Progenitor cell of endocrine pancreas (in vitro differentiated cells): ENCODE data around the gene PDE3A. TPM values are rescaled to one million over a fixed set of nuclear protein-coding genes. Genes with fewer than 3 reads are reported as not detected.

ENCODE experiments used
- DNase-seq: peaks from one replicate; pipeline ENCODE4 v3.0.0; 2021; ENCODE audit warnings: low spot score; ENCODE audit not compliant: unreplicated experiment
- H3K27ac Mint-ChIP-seq: 2 replicates; pipeline ENCODE4 v1.8.0; 2021; ENCODE audit warnings: mild to moderate bottlenecking, moderate library complexity, mixed read lengths
- H3K27me3 Mint-ChIP-seq: 2 replicates; pipeline ENCODE4 v1.8.0; 2021; ENCODE audit warnings: mixed read lengths
- H3K36me3 Mint-ChIP-seq: 2 replicates; pipeline ENCODE4 v1.8.0; 2022; ENCODE audit warnings: mixed read lengths; ENCODE audit not compliant: insufficient read depth
- H3K4me1 Mint-ChIP-seq: 2 replicates; pipeline ENCODE4 v1.8.0; 2021; ENCODE audit warnings: low read depth, mixed read lengths
- H3K4me3 Mint-ChIP-seq: 2 replicates; pipeline ENCODE4 v1.8.0; 2021; ENCODE audit warnings: low read depth, mild to moderate bottlenecking, moderate library complexity, mixed read lengths
- H3K9me3 Mint-ChIP-seq: 2 replicates; pipeline ENCODE4 v1.8.0; 2021; ENCODE audit warnings: low read depth, mixed read lengths
- total RNA-seq: library from RNA; stranded (reverse); gene quantifications from 2 replicates; pipeline ENCODE4 v1.2.1, GENCODE V29; 2021
- TF ChIP-seq, protein P1 (sequence below): fragments of 200-600 bp; sonication (generic); IDR thresholded peaks from one replicate; pipeline ENCODE4 v1.5.0; 2021; ENCODE audit warnings: antibody characterized with exemption, mild to moderate bottlenecking; ENCODE audit not compliant: unreplicated experiment

The PDE3A gene
- total RNA-seq, 1 donor from 2014 or later, result 121 TPM

DNA sequence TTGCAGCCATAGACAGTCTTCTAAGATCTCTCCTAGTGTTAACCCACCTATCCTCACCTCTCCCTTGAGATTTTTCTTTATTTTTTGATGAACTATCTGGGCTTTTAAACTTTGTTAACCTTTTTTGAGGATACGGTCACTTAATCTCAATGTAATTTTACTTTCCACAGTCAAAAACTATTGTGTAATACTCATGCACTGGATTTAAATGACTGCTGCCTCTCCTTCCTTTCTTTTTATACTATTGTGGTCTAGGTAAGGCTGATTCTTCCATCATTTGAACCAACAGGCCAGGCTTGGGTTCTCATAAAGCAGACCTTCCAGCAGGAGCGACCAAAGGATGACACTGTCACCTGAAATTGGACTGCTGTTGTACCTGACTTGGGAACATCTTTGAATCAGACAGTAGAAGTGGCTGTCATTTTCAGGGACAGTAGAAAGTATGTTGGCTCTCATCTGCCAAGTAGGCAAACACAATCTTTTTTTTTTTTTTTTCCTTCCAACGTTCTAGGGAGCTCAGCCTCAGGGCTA, 689 bp upstream of the PDE3A start:
- peak overlapping the region; percentile 97 for H3K4me3 Mint-ChIP-seq
- H3K27ac Mint-ChIP-seq, result peak overlapping the region; percentile 96
- no peaks in the 10 kb centered on the region for H3K9me3 Mint-ChIP-seq
- DNase-seq, result no peak
- no peaks in the 10 kb centered on the region for H3K36me3 Mint-ChIP-seq
- H3K27me3 Mint-ChIP-seq, result no peaks in the 10 kb centered on the region
- TF ChIP-seq, protein P1, sequence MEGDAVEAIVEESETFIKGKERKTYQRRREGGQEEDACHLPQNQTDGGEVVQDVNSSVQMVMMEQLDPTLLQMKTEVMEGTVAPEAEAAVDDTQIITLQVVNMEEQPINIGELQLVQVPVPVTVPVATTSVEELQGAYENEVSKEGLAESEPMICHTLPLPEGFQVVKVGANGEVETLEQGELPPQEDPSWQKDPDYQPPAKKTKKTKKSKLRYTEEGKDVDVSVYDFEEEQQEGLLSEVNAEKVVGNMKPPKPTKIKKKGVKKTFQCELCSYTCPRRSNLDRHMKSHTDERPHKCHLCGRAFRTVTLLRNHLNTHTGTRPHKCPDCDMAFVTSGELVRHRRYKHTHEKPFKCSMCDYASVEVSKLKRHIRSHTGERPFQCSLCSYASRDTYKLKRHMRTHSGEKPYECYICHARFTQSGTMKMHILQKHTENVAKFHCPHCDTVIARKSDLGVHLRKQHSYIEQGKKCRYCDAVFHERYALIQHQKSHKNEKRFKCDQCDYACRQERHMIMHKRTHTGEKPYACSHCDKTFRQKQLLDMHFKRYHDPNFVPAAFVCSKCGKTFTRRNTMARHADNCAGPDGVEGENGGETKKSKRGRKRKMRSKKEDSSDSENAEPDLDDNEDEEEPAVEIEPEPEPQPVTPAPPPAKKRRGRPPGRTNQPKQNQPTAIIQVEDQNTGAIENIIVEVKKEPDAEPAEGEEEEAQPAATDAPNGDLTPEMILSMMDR, result no peak
- peaks cover 49% of the 10 kb centered on the region for H3K4me1 Mint-ChIP-seq

DNA sequence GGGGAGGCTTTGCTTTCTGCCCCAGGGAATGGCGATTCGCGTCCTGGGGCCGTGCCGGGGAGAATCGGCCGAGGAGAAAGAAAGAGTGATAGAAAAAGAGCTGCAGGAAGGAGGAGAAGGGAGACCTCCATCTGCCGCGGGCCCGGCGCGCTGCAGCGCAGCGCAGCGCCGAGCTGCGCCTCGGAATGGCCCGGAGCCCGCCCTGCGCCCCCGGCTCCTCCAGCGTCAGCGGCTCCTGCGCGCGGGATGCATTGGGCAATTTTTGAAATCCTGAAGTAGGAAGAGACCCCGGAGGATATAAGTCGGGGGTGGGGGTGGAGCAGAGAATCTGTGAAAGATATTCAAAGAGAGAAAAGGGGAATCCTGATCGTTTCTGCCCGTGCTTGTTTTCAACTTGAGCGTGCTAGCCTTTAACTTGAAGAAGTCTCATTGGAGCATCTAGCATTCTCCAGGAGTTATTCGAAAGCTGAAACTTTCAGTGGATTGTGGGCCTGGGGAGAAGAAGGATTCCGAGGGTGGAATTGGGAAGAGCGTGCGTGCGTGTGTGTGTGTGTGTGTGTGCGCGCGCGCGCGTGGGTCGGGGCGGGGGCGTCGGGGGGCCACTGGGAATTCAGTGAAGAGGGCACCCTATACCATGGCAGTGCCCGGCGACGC, 441 bp downstream of the PDE3A start:
- Mint-ChIP-seq H3K27me3 (no peaks in the 10 kb centered on the region), H3K27ac (peak overlapping the region; percentile 96), H3K9me3 (no peaks in the 10 kb centered on the region), H3K4me3 (peak overlapping the region; percentile 97), H3K36me3 (peaks cover 3% of the 10 kb centered on the region), H3K4me1 (peaks cover 52% of the 10 kb centered on the region)
- DNase-seq, result peak; percentile 30
- TF ChIP-seq, protein P1, result no peak

DNA sequence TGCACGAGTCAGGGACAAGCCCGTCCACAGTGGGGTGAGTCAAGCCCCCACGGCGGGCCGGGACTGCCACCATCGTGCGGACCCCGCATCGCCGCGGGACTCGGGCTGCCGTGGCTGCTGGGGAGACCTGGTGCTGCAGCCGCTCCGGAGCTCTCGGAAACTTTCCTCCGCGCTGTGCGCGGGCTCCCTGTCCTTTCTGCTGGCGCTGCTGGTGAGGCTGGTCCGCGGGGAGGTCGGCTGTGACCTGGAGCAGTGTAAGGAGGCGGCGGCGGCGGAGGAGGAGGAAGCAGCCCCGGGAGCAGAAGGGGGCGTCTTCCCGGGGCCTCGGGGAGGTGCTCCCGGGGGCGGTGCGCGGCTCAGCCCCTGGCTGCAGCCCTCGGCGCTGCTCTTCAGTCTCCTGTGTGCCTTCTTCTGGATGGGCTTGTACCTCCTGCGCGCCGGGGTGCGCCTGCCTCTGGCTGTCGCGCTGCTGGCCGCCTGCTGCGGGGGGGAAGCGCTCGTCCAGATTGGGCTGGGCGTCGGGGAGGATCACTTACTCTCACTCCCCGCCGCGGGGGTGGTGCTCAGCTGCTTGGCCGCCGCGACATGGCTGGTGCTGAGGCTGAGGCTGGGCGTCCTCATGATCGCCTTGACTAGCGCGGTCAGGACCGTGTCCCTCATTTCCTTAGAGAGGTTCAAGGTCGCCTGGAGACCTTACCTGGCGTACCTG, 1.1 kb downstream of the PDE3A start:
- H3K9me3 Mint-ChIP-seq, result no peaks in the 10 kb centered on the region
- DNase-seq, result peak; percentile 74
- TF ChIP-seq, protein P1, result peak; percentile 36
- peak overlapping the region; percentile 96 for H3K27ac Mint-ChIP-seq
- peak overlapping the region; percentile 97 for H3K4me3 Mint-ChIP-seq
- peaks cover 3% of the 10 kb centered on the region for H3K36me3 Mint-ChIP-seq
- no peaks in the 10 kb centered on the region for H3K27me3 Mint-ChIP-seq
- H3K4me1 Mint-ChIP-seq, result peaks cover 54% of the 10 kb centered on the region

DNA sequence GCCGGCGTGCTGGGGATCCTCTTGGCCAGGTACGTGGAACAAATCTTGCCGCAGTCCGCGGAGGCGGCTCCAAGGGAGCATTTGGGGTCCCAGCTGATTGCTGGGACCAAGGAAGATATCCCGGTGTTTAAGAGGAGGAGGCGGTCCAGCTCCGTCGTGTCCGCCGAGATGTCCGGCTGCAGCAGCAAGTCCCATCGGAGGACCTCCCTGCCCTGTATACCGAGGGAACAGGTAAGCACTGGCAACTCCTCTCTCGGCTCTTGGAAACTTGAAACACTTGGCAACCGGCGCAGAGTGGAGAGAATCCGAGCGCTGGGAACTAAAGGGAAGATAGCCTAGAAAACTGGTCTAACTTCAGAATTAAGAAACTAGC, 1.7 kb downstream of the PDE3A start:
- Mint-ChIP-seq H3K9me3 (no peaks in the 10 kb centered on the region), H3K27ac (peak overlapping the region; percentile 96), H3K36me3 (peaks cover 6% of the 10 kb centered on the region), H3K27me3 (no peaks in the 10 kb centered on the region), H3K4me3 (peak overlapping the region; percentile 97), H3K4me1 (peaks cover 56% of the 10 kb centered on the region)
- TF ChIP-seq, protein P1, result no peak
- DNase-seq, result peak; percentile 33

DNA sequence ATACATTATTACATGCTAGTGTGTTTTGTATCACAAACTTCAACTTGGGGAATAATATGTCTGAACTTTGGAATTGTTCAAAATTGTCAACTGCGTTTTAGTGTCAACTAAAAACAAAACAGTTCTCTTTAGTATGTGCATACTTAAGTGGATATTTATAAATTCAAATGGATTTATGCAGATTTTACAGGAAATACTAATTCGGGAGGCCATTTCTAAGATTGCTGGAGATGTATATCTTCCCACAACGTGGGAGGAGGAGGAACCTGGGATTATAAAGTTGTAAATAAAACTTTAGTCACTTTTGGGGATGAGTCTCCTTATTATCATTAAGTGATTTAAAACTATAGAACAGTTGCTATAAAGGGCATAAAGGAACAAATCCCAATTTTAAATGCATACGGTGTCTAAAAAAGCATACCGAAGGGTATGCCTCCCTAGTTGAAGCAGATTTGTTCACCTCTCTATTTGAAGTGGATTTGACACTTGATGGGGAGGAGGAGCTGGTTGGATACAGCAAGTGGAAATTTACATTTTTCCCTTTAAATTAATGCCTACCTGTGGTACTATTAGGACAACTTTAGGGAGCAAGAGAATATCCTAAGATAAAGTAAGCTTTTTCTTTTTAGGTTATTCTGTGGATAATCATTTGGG, 2.7 kb downstream of the PDE3A start:
- TF ChIP-seq, protein P1, result no peak
- Mint-ChIP-seq H3K36me3 (peaks cover 11% of the 10 kb centered on the region), H3K4me3 (peak overlapping the region; percentile 97), H3K27ac (peak overlapping the region; percentile 82), H3K9me3 (no peaks in the 10 kb centered on the region), H3K27me3 (no peaks in the 10 kb centered on the region), H3K4me1 (peaks cover 64% of the 10 kb centered on the region)
- no peak for DNase-seq
